Neural progenitor cell (in vitro differentiated cells): Measurements from ENCODE around the gene GLIS1. TPM values are rescaled to one million over a fixed set of nuclear protein-coding genes. Genes with fewer than 3 reads are reported as not detected.
A peak's percentile ranks its signal among the peaks of the same experiment; 100 is the strongest.

Source experiments
- DNase-seq: peaks from one replicate; pipeline ENCODE4 v3.0.0-alpha.2; 2016; ENCODE audit warnings: low spot score
- H2AFZ ChIP-seq: fragments of 200-600 bp; sonication (generic); replicated peaks from 2 replicates; pipeline ENCODE4 v1.6.1; 2016; ENCODE audit warnings: antibody characterized with exemption
- H3F3A ChIP-seq: fragments of 200-600 bp; sonication (generic); 2 replicates; pipeline ENCODE4 v1.6.1; 2016; ENCODE audit warnings: antibody characterized with exemption, low read depth
- H3K27ac ChIP-seq: fragments of 200-600 bp; sonication (generic); 2 replicates; pipeline ENCODE4 v1.5.1; 2016; ENCODE audit warnings: mild to moderate bottlenecking
- H3K27me3 ChIP-seq: fragments of 200-600 bp; sonication (generic); 2 replicates; pipeline ENCODE4 v1.6.1; 2016; ENCODE audit warnings: mild to moderate bottlenecking, moderate library complexity
- H3K36me3 ChIP-seq: fragments of 200-600 bp; sonication (generic); 2 replicates; pipeline ENCODE4 v1.5.1; 2016
- H3K4me1 ChIP-seq: fragments of 200-600 bp; sonication (generic); 2 replicates; pipeline ENCODE4 v1.6.1; 2016; ENCODE audit warnings: mixed run types
- H3K4me2 ChIP-seq: fragments of 200-600 bp; sonication (generic); 2 replicates; pipeline ENCODE4 v1.6.1; 2016
- H3K4me3 ChIP-seq: fragments of 200-600 bp; sonication (generic); 2 replicates; pipeline ENCODE4 v1.5.1; 2016
- H3K79me2 ChIP-seq: fragments of 200-600 bp; sonication (generic); 2 replicates; pipeline ENCODE4 v1.6.1; 2016; ENCODE audit warnings: low read depth
- H3K9ac ChIP-seq: fragments of 200-600 bp; sonication (generic); 2 replicates; pipeline ENCODE4 v1.6.1; 2016
- H3K9me3 ChIP-seq: fragments of 200-600 bp; sonication (generic); 2 replicates; pipeline ENCODE4 v1.5.1; 2016; ENCODE audit warnings: low read depth
- H4K20me1 ChIP-seq: fragments of 200-600 bp; sonication (generic); 2 replicates; pipeline ENCODE4 v1.6.1; 2016; ENCODE audit warnings: low read depth
- H3K27ac Mint-ChIP-seq: 3 replicates; pipeline ENCODE4 v1.8.0; 2021; ENCODE audit warnings: mixed read lengths
- H3K27me3 Mint-ChIP-seq: 2 replicates; pipeline ENCODE4 v1.8.0; 2022; ENCODE audit warnings: low read depth, mild to moderate bottlenecking, inconsistent platforms, moderate library complexity, mixed read lengths; ENCODE audit not compliant: insufficient read depth
- H3K36me3 Mint-ChIP-seq: 3 replicates; pipeline ENCODE4 v1.8.0; 2021; ENCODE audit warnings: mixed read lengths
- H3K4me1 Mint-ChIP-seq: 3 replicates; pipeline ENCODE4 v1.8.0; 2021; ENCODE audit warnings: mixed read lengths
- H3K4me3 Mint-ChIP-seq: 3 replicates; pipeline ENCODE4 v1.8.0; 2021; ENCODE audit warnings: mild to moderate bottlenecking, moderate library complexity, mixed read lengths
- H3K9me3 Mint-ChIP-seq: 3 replicates; pipeline ENCODE4 v1.8.0; 2020; ENCODE audit warnings: mixed read lengths
- EZH2 ChIP-seq: fragments of 200-600 bp; sonication (generic); IDR thresholded peaks from 2 replicates; pipeline ENCODE4 v1.6.1; 2017; ENCODE audit warnings: antibody characterized with exemption, mild to moderate bottlenecking, moderate library complexity
- EZH2phosphoT487 ChIP-seq: fragments of 200-600 bp; sonication (generic); IDR thresholded peaks from 2 replicates; pipeline ENCODE4 v1.6.1; 2017; ENCODE audit warnings: antibody characterized with exemption
- total RNA-seq: library from RNA; depleted of rRNA; stranded (reverse); fragments of >200 nt; gene quantifications from 2 replicates; pipeline ENCODE4 v1.2.3, GENCODE V29; 2015; ENCODE audit warnings: low replicate concordance
- TF ChIP-seq, protein P1 (sequence below): fragments of 200-600 bp; sonication (generic); IDR thresholded peaks from 2 replicates; pipeline ENCODE4 v1.5.1; 2017; ENCODE audit warnings: antibody characterized with exemption, mild to moderate bottlenecking

GLIS1 gene
- total RNA-seq, 1 donor from 2014 or later = not detected

DNA sequence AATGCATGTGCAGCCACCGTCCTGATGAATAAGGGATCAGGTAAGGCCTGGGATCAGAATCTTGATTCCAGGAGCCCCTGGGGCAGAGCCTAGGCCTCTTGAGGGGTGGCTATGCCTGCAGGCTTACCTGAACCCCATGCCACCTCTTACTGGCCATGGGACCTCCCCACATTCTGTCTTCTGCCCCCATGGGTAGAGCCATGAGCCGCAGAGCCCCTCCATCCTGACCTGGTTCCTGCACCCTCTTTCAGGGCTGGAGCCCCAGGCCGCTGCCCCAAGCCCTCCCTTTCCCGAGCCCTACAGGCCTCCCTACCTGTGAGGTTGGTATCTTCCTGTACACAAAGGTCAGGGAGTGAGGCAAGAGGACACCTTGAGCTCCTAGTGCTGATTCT, 159.0 kb downstream of the GLIS1 start:
- Histone ChIP-seq H3K4me2 (no peak overlapping the region), H3K27ac (no peak overlapping the region), H2AFZ (no peak overlapping the region), H3K36me3 (no peaks in the 10 kb centered on the region), H3F3A (no peaks in the 10 kb centered on the region), H3K4me3 (no peak overlapping the region), H3K4me1 (peaks cover 13% of the 10 kb centered on the region), H3K9me3 (no peaks in the 10 kb centered on the region), H3K9ac (no peak overlapping the region), H3K79me2 (no peaks in the 10 kb centered on the region), H3K27me3 (no peaks in the 10 kb centered on the region), H4K20me1 (no peaks in the 10 kb centered on the region)
- Mint-ChIP-seq H3K36me3 (no peaks in the 10 kb centered on the region), H3K27ac (no peak overlapping the region), H3K4me1 (peaks cover 32% of the 10 kb centered on the region), H3K4me3 (no peak overlapping the region), H3K9me3 (no peaks in the 10 kb centered on the region), H3K27me3 (peaks cover 17% of the 10 kb centered on the region)
- TF ChIP-seq EZH2 = no peak
- TF ChIP-seq, protein P1, sequence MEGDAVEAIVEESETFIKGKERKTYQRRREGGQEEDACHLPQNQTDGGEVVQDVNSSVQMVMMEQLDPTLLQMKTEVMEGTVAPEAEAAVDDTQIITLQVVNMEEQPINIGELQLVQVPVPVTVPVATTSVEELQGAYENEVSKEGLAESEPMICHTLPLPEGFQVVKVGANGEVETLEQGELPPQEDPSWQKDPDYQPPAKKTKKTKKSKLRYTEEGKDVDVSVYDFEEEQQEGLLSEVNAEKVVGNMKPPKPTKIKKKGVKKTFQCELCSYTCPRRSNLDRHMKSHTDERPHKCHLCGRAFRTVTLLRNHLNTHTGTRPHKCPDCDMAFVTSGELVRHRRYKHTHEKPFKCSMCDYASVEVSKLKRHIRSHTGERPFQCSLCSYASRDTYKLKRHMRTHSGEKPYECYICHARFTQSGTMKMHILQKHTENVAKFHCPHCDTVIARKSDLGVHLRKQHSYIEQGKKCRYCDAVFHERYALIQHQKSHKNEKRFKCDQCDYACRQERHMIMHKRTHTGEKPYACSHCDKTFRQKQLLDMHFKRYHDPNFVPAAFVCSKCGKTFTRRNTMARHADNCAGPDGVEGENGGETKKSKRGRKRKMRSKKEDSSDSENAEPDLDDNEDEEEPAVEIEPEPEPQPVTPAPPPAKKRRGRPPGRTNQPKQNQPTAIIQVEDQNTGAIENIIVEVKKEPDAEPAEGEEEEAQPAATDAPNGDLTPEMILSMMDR = no peak
- no peak for TF ChIP-seq EZH2phosphoT487
- DNase-seq = no peak

DNA sequence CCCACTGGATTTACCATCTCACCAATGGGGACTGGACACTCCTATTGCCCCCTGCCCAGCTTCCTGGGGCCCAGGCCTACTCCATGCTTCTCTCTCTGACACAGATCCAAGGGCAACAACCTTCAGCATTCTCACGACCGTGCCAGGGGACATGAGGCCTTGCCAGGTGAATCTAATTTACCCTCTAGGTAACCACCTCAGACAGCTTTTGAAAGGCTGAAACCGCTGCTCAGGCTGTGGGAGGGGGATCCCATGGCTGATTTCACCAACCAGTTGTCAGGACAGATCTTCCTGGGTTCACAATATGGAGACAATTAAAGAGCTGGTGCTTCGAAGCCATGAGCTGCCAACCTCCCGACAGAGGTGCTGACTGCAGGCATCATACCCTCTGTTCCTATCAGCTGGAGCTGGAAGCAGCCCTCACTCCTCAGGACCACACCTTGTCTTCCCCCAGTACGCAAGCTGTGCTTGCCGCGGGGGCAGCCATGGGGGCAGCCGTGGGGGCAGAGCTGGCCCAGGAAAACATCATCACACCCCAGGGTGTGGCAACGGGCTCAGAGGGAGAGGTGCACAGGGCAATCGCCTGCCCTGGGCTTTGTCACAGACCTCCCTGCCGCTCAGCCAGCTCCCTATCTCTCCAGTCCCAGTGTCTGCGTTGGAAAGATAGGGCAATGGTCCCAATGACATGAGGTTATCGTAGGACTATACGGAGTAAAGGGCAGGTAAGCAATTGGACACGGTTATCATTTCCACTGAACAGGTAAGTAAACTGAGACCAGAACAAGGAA, 159.5 kb downstream of the GLIS1 start:
- Mint-ChIP-seq H3K27ac (peak overlapping the region; percentile 87), H3K4me3 (no peak overlapping the region), H3K9me3 (no peaks in the 10 kb centered on the region), H3K4me1 (peaks cover 37% of the 10 kb centered on the region), H3K27me3 (peaks cover 15% of the 10 kb centered on the region), H3K36me3 (no peaks in the 10 kb centered on the region)
- Histone ChIP-seq H3K4me1 (peaks cover 18% of the 10 kb centered on the region), H3K27ac (no peak overlapping the region), H3K4me2 (no peak overlapping the region), H3K4me3 (no peak overlapping the region), H3K27me3 (no peaks in the 10 kb centered on the region), H4K20me1 (no peaks in the 10 kb centered on the region), H2AFZ (no peak overlapping the region), H3K9ac (no peak overlapping the region), H3K9me3 (no peaks in the 10 kb centered on the region), H3K79me2 (no peaks in the 10 kb centered on the region), H3F3A (no peaks in the 10 kb centered on the region), H3K36me3 (no peaks in the 10 kb centered on the region)
- no peak for DNase-seq
- no peak for TF ChIP-seq EZH2phosphoT487
- TF ChIP-seq EZH2 = no peak
- TF ChIP-seq, protein P1 = no peak

DNA sequence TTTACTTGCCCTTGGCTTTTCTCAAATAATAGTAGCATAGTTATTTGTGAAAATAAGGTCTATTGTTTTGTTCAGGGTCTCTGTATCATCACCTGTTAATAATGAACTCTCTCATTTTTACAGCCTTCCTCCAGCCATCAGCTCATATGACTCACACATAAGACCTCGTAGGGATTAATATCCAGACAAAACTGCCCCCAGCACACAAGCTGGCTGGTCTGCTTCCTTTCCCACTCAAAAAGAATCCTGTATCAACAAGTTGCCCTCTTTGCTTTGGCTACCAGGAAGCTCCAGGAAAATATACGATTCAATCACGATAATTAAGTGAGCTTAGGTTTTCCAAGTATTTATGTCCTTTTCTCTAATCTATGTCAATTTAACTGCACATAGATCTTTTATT, 160.6 kb downstream of the GLIS1 start:
- Histone ChIP-seq H4K20me1 (no peaks in the 10 kb centered on the region), H3K4me1 (peaks cover 18% of the 10 kb centered on the region), H3K27ac (no peak overlapping the region), H3K27me3 (no peaks in the 10 kb centered on the region), H3F3A (no peaks in the 10 kb centered on the region), H3K4me3 (no peak overlapping the region), H3K79me2 (no peaks in the 10 kb centered on the region), H3K4me2 (no peak overlapping the region), H3K9me3 (no peaks in the 10 kb centered on the region), H2AFZ (no peak overlapping the region), H3K9ac (no peak overlapping the region), H3K36me3 (no peaks in the 10 kb centered on the region)
- Mint-ChIP-seq H3K4me1 (peaks cover 41% of the 10 kb centered on the region), H3K4me3 (no peak overlapping the region), H3K27me3 (peaks cover 15% of the 10 kb centered on the region), H3K27ac (no peak overlapping the region), H3K9me3 (no peaks in the 10 kb centered on the region), H3K36me3 (no peaks in the 10 kb centered on the region)
- DNase-seq = no peak
- TF ChIP-seq EZH2phosphoT487 = no peak
- TF ChIP-seq EZH2 = no peak
- TF ChIP-seq, protein P1 = no peak
